Endothelial cell (in vitro differentiated cells): ENCODE measurements around the gene ZBTB33. TPM values are rescaled to one million over a fixed set of nuclear protein-coding genes. Genes with fewer than 3 reads are reported as not detected.
A peak's percentile ranks its signal among the peaks of the same experiment; 100 is the strongest.

ENCODE experiments used
- DNase-seq: peaks from one replicate; pipeline ENCODE4 v3.0.0; 2021; ENCODE audit warnings: low spot score
- H3K27ac Mint-ChIP-seq: one replicate; pipeline ENCODE4 v1.8.0; 2021; ENCODE audit warnings: mixed read lengths, inconsistent platforms; ENCODE audit not compliant: unreplicated experiment
- H3K27me3 Mint-ChIP-seq: one replicate; pipeline ENCODE4 v1.8.0; 2021; ENCODE audit warnings: mild to moderate bottlenecking, moderate library complexity, mixed read lengths, inconsistent platforms; ENCODE audit not compliant: unreplicated experiment
- H3K36me3 Mint-ChIP-seq: one replicate; pipeline ENCODE4 v1.8.0; 2021; ENCODE audit warnings: mild to moderate bottlenecking, low read depth, mixed read lengths, inconsistent platforms; ENCODE audit not compliant: unreplicated experiment
- H3K4me1 Mint-ChIP-seq: one replicate; pipeline ENCODE4 v1.8.0; 2021; ENCODE audit warnings: mild to moderate bottlenecking, mixed read lengths, inconsistent platforms; ENCODE audit not compliant: unreplicated experiment
- H3K4me3 Mint-ChIP-seq: one replicate; pipeline ENCODE4 v1.8.0; 2021; ENCODE audit warnings: mild to moderate bottlenecking, mixed read lengths, inconsistent platforms; ENCODE audit not compliant: unreplicated experiment
- H3K9me3 Mint-ChIP-seq: one replicate; pipeline ENCODE4 v1.8.0; 2021; ENCODE audit warnings: mixed read lengths, inconsistent platforms; ENCODE audit not compliant: unreplicated experiment
- total RNA-seq: library from RNA; stranded (reverse); fragmentation: NEBNext Ultra II Directional; extraction: Animal tissue kit (Norgen Biotek cat#: 25700); gene quantifications from one replicate; pipeline ENCODE4 v1.2.1, GENCODE V29; 2021; ENCODE audit not compliant: unreplicated experiment
- TF ChIP-seq, protein P1 (sequence below): fragments of 200-600 bp; sonication (generic); IDR thresholded peaks from one replicate; pipeline ENCODE4 v1.5.0; 2021; ENCODE audit warnings: antibody characterized with exemption; ENCODE audit not compliant: unreplicated experiment

ZBTB33 gene
- total RNA-seq, 1 donor from 2014 or later: 21.0 TPM

DNA sequence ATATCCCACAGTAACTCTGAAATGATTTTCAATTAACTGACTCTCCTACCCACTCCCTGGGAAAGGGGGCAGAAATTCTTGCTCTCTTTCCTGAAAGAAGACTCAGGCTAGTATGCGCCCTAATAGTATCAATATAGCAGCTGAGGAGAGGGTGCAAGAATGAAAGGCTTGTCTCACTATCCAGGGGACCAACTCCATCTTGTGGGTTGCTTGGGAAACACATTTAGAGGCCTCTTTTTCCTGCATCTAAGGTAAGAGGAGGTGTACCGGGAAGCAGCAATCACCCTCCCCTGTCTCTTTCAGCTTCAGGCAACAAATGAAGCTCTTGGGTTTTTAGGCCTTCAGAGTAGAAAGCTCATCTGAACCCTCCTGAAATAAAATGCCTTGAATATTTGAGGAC, 49.3 kb downstream of the ZBTB33 start:
- H3K27ac Mint-ChIP-seq: no peak overlapping the region
- H3K4me3 Mint-ChIP-seq: no peak overlapping the region
- no peaks in the 10 kb centered on the region for H3K27me3 Mint-ChIP-seq
- TF ChIP-seq, protein P1, sequence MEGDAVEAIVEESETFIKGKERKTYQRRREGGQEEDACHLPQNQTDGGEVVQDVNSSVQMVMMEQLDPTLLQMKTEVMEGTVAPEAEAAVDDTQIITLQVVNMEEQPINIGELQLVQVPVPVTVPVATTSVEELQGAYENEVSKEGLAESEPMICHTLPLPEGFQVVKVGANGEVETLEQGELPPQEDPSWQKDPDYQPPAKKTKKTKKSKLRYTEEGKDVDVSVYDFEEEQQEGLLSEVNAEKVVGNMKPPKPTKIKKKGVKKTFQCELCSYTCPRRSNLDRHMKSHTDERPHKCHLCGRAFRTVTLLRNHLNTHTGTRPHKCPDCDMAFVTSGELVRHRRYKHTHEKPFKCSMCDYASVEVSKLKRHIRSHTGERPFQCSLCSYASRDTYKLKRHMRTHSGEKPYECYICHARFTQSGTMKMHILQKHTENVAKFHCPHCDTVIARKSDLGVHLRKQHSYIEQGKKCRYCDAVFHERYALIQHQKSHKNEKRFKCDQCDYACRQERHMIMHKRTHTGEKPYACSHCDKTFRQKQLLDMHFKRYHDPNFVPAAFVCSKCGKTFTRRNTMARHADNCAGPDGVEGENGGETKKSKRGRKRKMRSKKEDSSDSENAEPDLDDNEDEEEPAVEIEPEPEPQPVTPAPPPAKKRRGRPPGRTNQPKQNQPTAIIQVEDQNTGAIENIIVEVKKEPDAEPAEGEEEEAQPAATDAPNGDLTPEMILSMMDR: no peak
- H3K36me3 Mint-ChIP-seq: no peaks in the 10 kb centered on the region
- H3K4me1 Mint-ChIP-seq: no peaks in the 10 kb centered on the region
- DNase-seq: peak; percentile 9
- no peaks in the 10 kb centered on the region for H3K9me3 Mint-ChIP-seq

DNA sequence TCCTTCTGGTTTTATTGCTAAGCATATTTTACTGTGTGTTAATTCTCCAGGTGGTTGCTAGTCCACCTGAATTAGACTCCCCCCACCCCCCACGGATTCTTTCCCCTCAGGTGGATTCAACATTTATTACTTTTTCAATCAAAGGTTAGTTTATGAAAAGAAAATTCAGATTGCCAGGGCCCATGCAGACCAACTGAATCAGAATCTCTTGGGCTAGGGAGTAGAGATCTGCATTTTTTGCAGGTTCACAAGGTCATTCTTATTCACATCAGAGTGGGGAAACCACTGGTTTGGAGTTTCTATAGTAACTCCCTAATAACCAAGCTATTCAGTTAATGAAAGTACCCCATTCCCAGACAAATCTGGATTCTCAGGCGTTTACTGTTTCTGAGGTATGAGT, 50.9 kb downstream of the ZBTB33 start:
- TF ChIP-seq, protein P1: no peak
- H3K4me1 Mint-ChIP-seq: no peaks in the 10 kb centered on the region

DNA sequence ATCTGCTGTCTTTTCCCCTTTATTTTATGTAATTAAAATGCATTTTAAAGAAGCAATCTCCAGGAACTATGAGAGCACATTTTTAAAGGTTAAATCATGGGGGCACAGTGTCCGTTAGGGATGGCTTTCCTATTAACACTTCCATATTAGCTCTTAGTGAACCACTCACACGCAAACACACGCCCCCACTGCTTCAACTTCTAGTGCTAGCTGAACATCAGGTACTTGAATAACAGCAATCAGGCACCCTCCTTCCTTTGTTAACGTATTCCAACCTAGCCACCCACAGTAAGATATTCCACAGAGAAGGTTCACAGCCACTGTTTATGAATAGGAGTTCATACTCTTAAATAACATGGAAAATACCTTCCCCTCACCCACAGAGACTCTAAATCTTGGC, 51.3 kb downstream of the ZBTB33 start:
- H3K36me3 Mint-ChIP-seq: no peaks in the 10 kb centered on the region
- H3K9me3 Mint-ChIP-seq: no peaks in the 10 kb centered on the region
- no peaks in the 10 kb centered on the region for H3K4me1 Mint-ChIP-seq
- DNase-seq: no peak
- TF ChIP-seq, protein P1: no peak
- H3K27me3 Mint-ChIP-seq: peaks cover 2% of the 10 kb centered on the region
- H3K27ac Mint-ChIP-seq: no peak overlapping the region
- H3K4me3 Mint-ChIP-seq: no peak overlapping the region

More for the DNA sequence above, 50.9 kb downstream of the ZBTB33 start:
- no peak for DNase-seq
- Mint-ChIP-seq H3K36me3 (no peaks in the 10 kb centered on the region), H3K9me3 (no peaks in the 10 kb centered on the region), H3K27me3 (peaks cover 2% of the 10 kb centered on the region), H3K27ac (no peak overlapping the region), H3K4me3 (no peak overlapping the region)

DNA sequence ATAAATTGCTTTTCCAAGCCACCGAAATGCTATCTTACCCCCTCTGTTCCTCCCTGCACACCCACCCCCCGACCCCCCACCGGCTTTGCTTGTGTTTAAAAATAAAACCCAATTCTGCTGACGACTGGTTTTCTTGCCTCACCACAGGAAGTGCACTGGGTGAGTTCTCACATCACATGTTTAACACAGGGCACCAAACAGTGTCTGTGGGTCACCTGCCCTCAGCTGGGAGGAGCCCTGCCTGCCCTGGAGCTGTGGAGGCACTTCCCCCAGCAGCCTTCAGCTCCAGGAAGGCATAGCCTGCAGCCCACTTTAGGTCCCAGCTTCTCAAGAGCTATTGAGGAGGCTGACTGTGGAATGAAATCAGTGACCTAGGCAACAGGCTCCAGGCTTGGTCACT, 51.8 kb downstream of the ZBTB33 start:
- no peak overlapping the region for H3K27ac Mint-ChIP-seq
- H3K4me1 Mint-ChIP-seq: no peaks in the 10 kb centered on the region
- H3K27me3 Mint-ChIP-seq: peaks cover 2% of the 10 kb centered on the region
- H3K9me3 Mint-ChIP-seq: no peaks in the 10 kb centered on the region
- no peak overlapping the region for H3K4me3 Mint-ChIP-seq
- H3K36me3 Mint-ChIP-seq: no peaks in the 10 kb centered on the region
- TF ChIP-seq, protein P1: no peak
- no peak for DNase-seq

DNA sequence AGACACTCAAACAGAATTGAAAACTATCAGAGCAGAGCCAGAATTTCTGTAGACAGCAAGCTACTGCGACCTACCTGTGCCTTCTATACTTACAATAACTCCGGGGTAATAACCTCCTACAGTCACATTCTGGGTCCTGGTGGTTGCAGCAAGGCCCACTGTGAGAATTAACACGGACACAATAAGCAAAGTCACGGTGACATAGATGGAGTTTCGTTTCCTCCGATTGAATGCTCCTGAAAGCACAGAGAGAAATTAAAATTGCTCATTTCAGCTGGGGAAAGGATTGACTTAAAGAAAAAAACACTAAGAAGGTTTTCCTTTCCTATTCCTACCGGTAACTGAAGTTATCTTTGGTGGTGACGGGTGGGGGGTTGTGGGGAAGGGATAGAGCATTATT, 53.6 kb downstream of the ZBTB33 start:
- no peaks in the 10 kb centered on the region for H3K36me3 Mint-ChIP-seq
- H3K4me1 Mint-ChIP-seq: no peaks in the 10 kb centered on the region
- H3K27me3 Mint-ChIP-seq: peaks cover 4% of the 10 kb centered on the region
- H3K9me3 Mint-ChIP-seq: no peaks in the 10 kb centered on the region
- no peak overlapping the region for H3K4me3 Mint-ChIP-seq
- H3K27ac Mint-ChIP-seq: no peak overlapping the region
- TF ChIP-seq, protein P1: no peak
- no peak for DNase-seq
